GM12875 (cell line): Measurements from ENCODE around the gene SLC22A23.
"Not testable (repeated sequence)": the region's sequence is repeated elsewhere in the genome, so short reads cannot be mapped to it uniquely, and the experiment has no call there.

ENCODE experiments used
- H3K4me3 ChIP-seq: one replicate; pipeline ENCODE4 v1.5.1; 2011; ENCODE audit warnings: low read depth, low read length, control low read depth
- CTCF ChIP-seq: IDR thresholded peaks from 2 replicates; pipeline ENCODE4 v1.5.1; 2011; ENCODE audit warnings: low read depth, mild to moderate bottlenecking, control low read depth, inconsistent platforms, low read length, moderate library complexity, borderline replicate concordance; ENCODE audit not compliant: insufficient read depth

SLC22A23 gene

GRCh38 chr6:3247255-3248146 is 209.3 kb downstream of the SLC22A23 start:
- no peak for TF ChIP-seq CTCF
- no peak overlapping the region for H3K4me3 ChIP-seq

GRCh38 chr6:3245216-3245615 is 211.6 kb downstream of the SLC22A23 start:
- TF ChIP-seq CTCF = no peak
- no peak overlapping the region for H3K4me3 ChIP-seq

GRCh38 chr6:3244832-3245161 is 212.1 kb downstream of the SLC22A23 start:
- H3K4me3 ChIP-seq = not testable (repeated sequence)

GRCh38 chr6:3244003-3244831 is 212.6 kb downstream of the SLC22A23 start:
- TF ChIP-seq CTCF = no peak
- H3K4me3 ChIP-seq = no peak overlapping the region

GRCh38 chr6:3242768-3243167 is 214.1 kb downstream of the SLC22A23 start:
- TF ChIP-seq CTCF = no peak
- no peak overlapping the region for H3K4me3 ChIP-seq

GRCh38 chr6:3241745-3242144 is 215.1 kb downstream of the SLC22A23 start:
- H3K4me3 ChIP-seq = not testable (repeated sequence)

GRCh38 chr6:3240595-3240994 is 216.3 kb downstream of the SLC22A23 start:
- no peak for TF ChIP-seq CTCF
- H3K4me3 ChIP-seq = no peak overlapping the region
